Measurements from ENCODE around the gene GIN1. TPM values are rescaled to one million over a fixed set of nuclear protein-coding genes. Genes with fewer than 3 reads are reported as not detected.

The GIN1 gene
- total RNA-seq, 1 experiment from 2014 or later: 6.6 TPM

- no peak overlapping the region for H2BK120ac ChIP-seq (ENCODE audit: low read depth, low read length, poor library complexity, severe bottlenecking)
- H3K9me3 Mint-ChIP-seq: no peaks in the 10 kb centered on the region
- H3K9me3 ChIP-seq (ENCODE audit: control insufficient read depth, low read depth, low read length): no peaks in the 10 kb centered on the region
- H4K20me1 ChIP-seq (ENCODE audit: control insufficient read depth, insufficient read depth, insufficient read length): no peaks in the 10 kb centered on the region
- H3K27ac ChIP-seq (ENCODE audit: insufficient read length, low read depth, low read length): no peak overlapping the region
- H4K91ac ChIP-seq (ENCODE audit: insufficient read length, low read depth, low read length): no peak overlapping the region
- H3K27me3 ChIP-seq (ENCODE audit: insufficient read depth, low read length): no peaks in the 10 kb centered on the region
- no peak overlapping the region for H2AK5ac ChIP-seq (ENCODE audit: insufficient read length, low read length)
- H3K4ac ChIP-seq (ENCODE audit: low read depth, low read length): no peak overlapping the region
- no peaks in the 10 kb centered on the region for H3K79me2 ChIP-seq (ENCODE audit: insufficient read depth, low read length)
- H3K4me1 ChIP-seq (ENCODE audit: insufficient read depth, low read length): no peaks in the 10 kb centered on the region
- no peaks in the 10 kb centered on the region for H3K27me3 Mint-ChIP-seq (ENCODE audit: low read depth)
- H2BK20ac ChIP-seq (ENCODE audit: low read depth, low read length, poor library complexity, severe bottlenecking): no peak overlapping the region
- no peak overlapping the region for H3K4me3 Mint-ChIP-seq
- H4K5ac ChIP-seq (ENCODE audit: insufficient read length, low read depth, low read length): no peak overlapping the region
- H3K14ac ChIP-seq (ENCODE audit: insufficient read depth, low read length): no peak overlapping the region
- H2BK5ac ChIP-seq (ENCODE audit: insufficient read length, low read length): no peak overlapping the region
- no peaks in the 10 kb centered on the region for H3K79me1 ChIP-seq (ENCODE audit: insufficient read depth, low read depth, low read length, poor library complexity, severe bottlenecking)
- no peak for TF ChIP-seq CTCF (conservative IDR thresholded peaks at IDR 0.05)
- H2BK12ac ChIP-seq (ENCODE audit: insufficient read length, low read depth, low read length): no peak overlapping the region
- H3K56ac ChIP-seq (ENCODE audit: insufficient read length, low read depth, low read length): no peak overlapping the region
- H3K9ac ChIP-seq (ENCODE audit: extremely low read depth, insufficient read length, low read length): no peak overlapping the region
- H2BK15ac ChIP-seq (ENCODE audit: low read depth, low read length): no peak overlapping the region
- no peak overlapping the region for H4K8ac ChIP-seq (replicated peaks; ENCODE audit: insufficient read length, low read depth, low read length)
- H3K27ac Mint-ChIP-seq: no peak overlapping the region; a peak in 1 of 7 replicates
- H3K18ac ChIP-seq (ENCODE audit: insufficient read length, low read depth, low read length): no peak overlapping the region
- WGBS (ENCODE audit: extremely low coverage, insufficient read length, low lambda C conversion rate): no CpG with 5 or more reads among the region's 6 CpGs
- no peak overlapping the region for H3K4me2 ChIP-seq (ENCODE audit: insufficient read depth, insufficient read length, low read length)
- H3K36me3 Mint-ChIP-seq (ENCODE audit: insufficient read depth in 1 of 3, low read depth in 3 of 3): peaks cover 0 to 11% (median 8%) of the 10 kb centered on the region in 3 experiments; a peak in 4 of 7 replicates
- H2AFZ ChIP-seq (ENCODE audit: low read length): no peak overlapping the region
- no peak overlapping the region for H3T11ph ChIP-seq (ENCODE audit: low read length)
- no peak for DNase-seq
- H3K23me2 ChIP-seq (ENCODE audit: insufficient read length, low read depth, low read length, poor library complexity, severe bottlenecking): no peaks in the 10 kb centered on the region
- no peaks in the 10 kb centered on the region for H3K4me1 Mint-ChIP-seq
- H3K23ac ChIP-seq (ENCODE audit: insufficient read length, low read depth, low read length): no peak overlapping the region
Measured at GRCh38 chr5:103101079-103101750, 18.7 kb downstream of the GIN1 start.
